Smooth muscle cell (in vitro differentiated cells): ENCODE results near the gene CRB2. TPM values are rescaled to one million over a fixed set of nuclear protein-coding genes. Genes with fewer than 3 reads are reported as not detected.

Source experiments
- DNase-seq: peaks from one replicate; lab custom pipeline; 2025; ENCODE audit not compliant: unreplicated experiment; lab: John Stamatoyannopoulos, UW
- H2AFZ ChIP-seq: fragments of 200-600 bp; sonication (generic); 2 replicates; pipeline ENCODE4 v1.6.0; 2016; ENCODE audit warnings: antibody characterized with exemption, low read depth, mild to moderate bottlenecking
- H3F3A ChIP-seq: fragments of 200-600 bp; sonication (generic); 2 replicates; pipeline ENCODE4 v1.6.0; 2017; ENCODE audit warnings: antibody characterized with exemption, low read depth
- H3K27ac ChIP-seq: fragments of 200-600 bp; sonication (generic); 2 replicates; pipeline ENCODE4 v1.5.1; 2016; ENCODE audit warnings: low read depth, mild to moderate bottlenecking
- H3K27me3 ChIP-seq: fragments of 200-600 bp; sonication (generic); 2 replicates; pipeline ENCODE4 v1.6.1; 2016; ENCODE audit warnings: low read depth, mild to moderate bottlenecking
- H3K36me3 ChIP-seq: fragments of 200-600 bp; sonication (generic); 2 replicates; pipeline ENCODE4 v1.5.1; 2016; ENCODE audit warnings: low read depth
- H3K4me1 ChIP-seq: fragments of 200-600 bp; sonication (generic); 2 replicates; pipeline ENCODE4 v1.5.1; 2016; ENCODE audit warnings: low read depth
- H3K4me2 ChIP-seq: fragments of 200-600 bp; sonication (generic); 2 replicates; pipeline ENCODE4 v1.6.0; 2016; ENCODE audit warnings: mild to moderate bottlenecking
- H3K4me3 ChIP-seq: fragments of 200-600 bp; sonication (generic); 2 replicates; pipeline ENCODE4 v1.5.1; 2016; ENCODE audit warnings: mild to moderate bottlenecking
- H3K79me2 ChIP-seq: fragments of 200-600 bp; sonication (generic); 2 replicates; pipeline ENCODE4 v1.6.0; 2016; ENCODE audit warnings: low read depth, mild to moderate bottlenecking
- H3K9ac ChIP-seq: fragments of 200-600 bp; sonication (generic); 2 replicates; pipeline ENCODE4 v1.6.0; 2016; ENCODE audit warnings: low read depth
- H3K9me3 ChIP-seq: fragments of 200-600 bp; sonication (generic); replicated peaks from 2 replicates; pipeline ENCODE4 v1.5.1; 2016; ENCODE audit warnings: low read depth
- H4K20me1 ChIP-seq: fragments of 200-600 bp; sonication (generic); 2 replicates; pipeline ENCODE4 v1.6.0; 2016; ENCODE audit warnings: low read depth
- WGBS: methylation state at CpG from one replicate; pipeline ENCODE4 v1.1.7; 2016; ENCODE audit warnings: low lambda C conversion rate; 5-methylcytosine and 5-hydroxymethylcytosine counted together
- polyA plus RNA-seq: library from polyadenylated mRNA; unstranded; fragments of >200 nt; fragmentation: Nextera tagmentation; extraction: Ambion mirVana; gene quantifications from 2 replicates; pipeline ENCODE4 v1.2.1, GENCODE V29; 2016
- total RNA-seq: library from RNA; depleted of rRNA; stranded (reverse); fragments of >200 nt; gene quantifications from 2 replicates; pipeline ENCODE4 v1.2.3, GENCODE V29; 2014
- TF ChIP-seq, protein P1 (sequence below): fragments of 200-600 bp; sonication (generic); IDR thresholded peaks from 2 replicates; pipeline ENCODE4 v1.5.1; 2017; ENCODE audit warnings: borderline replicate concordance, mild to moderate bottlenecking, antibody characterized with exemption; ENCODE audit not compliant: insufficient read depth, poor library complexity, severe bottlenecking

Gene CRB2
- total and polyA plus RNA-seq, 2 experiments from 2014 or later: 1.7 to 3.1 TPM

DNA sequence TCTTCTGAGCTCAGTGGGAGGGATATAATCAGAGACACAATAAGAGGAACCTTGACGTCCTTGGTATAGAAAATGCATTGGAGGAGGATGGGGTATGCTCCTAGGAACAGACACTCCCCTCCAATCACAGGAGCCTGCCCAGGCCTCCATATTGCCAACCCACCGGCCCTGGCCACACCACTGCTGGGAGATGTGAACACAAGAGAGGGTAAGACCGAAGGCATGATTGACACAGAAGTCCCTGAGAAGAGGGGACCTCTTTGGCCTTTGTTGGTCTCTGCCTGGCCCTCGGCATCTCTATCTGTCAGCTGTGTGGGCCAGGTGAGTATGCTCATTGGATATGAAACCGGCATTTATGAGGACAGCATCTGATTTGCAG is 62.0 kb downstream of the CRB2 start:
- H3F3A ChIP-seq: no peaks in the 10 kb centered on the region
- no peaks in the 10 kb centered on the region for H3K4me1 ChIP-seq
- no peaks in the 10 kb centered on the region for H3K27me3 ChIP-seq
- H3K4me3 ChIP-seq: no peak overlapping the region
- no peak overlapping the region for H3K4me2 ChIP-seq
- no peak overlapping the region for H3K9ac ChIP-seq
- no peak for DNase-seq
- no peak overlapping the region for H3K27ac ChIP-seq
- H3K36me3 ChIP-seq: no peaks in the 10 kb centered on the region
- no peaks in the 10 kb centered on the region for H3K9me3 ChIP-seq
- H2AFZ ChIP-seq: no peak overlapping the region
- TF ChIP-seq, protein P1, sequence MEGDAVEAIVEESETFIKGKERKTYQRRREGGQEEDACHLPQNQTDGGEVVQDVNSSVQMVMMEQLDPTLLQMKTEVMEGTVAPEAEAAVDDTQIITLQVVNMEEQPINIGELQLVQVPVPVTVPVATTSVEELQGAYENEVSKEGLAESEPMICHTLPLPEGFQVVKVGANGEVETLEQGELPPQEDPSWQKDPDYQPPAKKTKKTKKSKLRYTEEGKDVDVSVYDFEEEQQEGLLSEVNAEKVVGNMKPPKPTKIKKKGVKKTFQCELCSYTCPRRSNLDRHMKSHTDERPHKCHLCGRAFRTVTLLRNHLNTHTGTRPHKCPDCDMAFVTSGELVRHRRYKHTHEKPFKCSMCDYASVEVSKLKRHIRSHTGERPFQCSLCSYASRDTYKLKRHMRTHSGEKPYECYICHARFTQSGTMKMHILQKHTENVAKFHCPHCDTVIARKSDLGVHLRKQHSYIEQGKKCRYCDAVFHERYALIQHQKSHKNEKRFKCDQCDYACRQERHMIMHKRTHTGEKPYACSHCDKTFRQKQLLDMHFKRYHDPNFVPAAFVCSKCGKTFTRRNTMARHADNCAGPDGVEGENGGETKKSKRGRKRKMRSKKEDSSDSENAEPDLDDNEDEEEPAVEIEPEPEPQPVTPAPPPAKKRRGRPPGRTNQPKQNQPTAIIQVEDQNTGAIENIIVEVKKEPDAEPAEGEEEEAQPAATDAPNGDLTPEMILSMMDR: no peak
- no peaks in the 10 kb centered on the region for H3K79me2 ChIP-seq
- 98% methylated on average over 5 of the region's 5 CpGs for WGBS
- no peaks in the 10 kb centered on the region for H4K20me1 ChIP-seq

DNA sequence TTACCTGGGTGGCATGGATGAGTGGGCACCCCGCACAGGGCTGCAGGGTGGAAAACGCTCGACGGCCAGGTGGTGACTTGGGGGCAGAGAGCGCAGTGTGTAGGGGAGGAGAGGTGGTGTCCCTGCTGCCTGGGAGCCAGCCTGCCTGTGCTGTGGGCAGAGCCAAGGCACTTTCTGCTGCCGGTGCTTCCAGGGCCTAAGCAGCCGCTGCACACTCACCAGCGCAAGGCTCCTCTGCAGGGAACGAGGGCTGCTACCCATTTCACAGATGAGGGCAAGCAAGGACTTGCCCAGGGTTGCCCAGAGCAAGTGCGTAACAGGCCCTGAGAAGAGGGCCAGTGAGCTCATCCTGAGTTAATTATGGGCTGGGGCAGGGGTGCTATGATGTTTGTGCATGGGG is 62.5 kb downstream of the CRB2 start:
- H3F3A ChIP-seq: no peaks in the 10 kb centered on the region
- WGBS: 98% methylated on average over 10 of the region's 10 CpGs
- no peaks in the 10 kb centered on the region for H4K20me1 ChIP-seq
- H3K79me2 ChIP-seq: no peaks in the 10 kb centered on the region
- no peaks in the 10 kb centered on the region for H3K9me3 ChIP-seq
- H3K9ac ChIP-seq: no peak overlapping the region
- H3K27ac ChIP-seq: no peak overlapping the region
- H3K4me1 ChIP-seq: no peaks in the 10 kb centered on the region
- H3K27me3 ChIP-seq: no peaks in the 10 kb centered on the region
- H3K4me2 ChIP-seq: no peak overlapping the region
- H3K36me3 ChIP-seq: no peaks in the 10 kb centered on the region
- H2AFZ ChIP-seq: no peak overlapping the region
- TF ChIP-seq, protein P1: no peak
- no peak for DNase-seq
- no peak overlapping the region for H3K4me3 ChIP-seq

DNA sequence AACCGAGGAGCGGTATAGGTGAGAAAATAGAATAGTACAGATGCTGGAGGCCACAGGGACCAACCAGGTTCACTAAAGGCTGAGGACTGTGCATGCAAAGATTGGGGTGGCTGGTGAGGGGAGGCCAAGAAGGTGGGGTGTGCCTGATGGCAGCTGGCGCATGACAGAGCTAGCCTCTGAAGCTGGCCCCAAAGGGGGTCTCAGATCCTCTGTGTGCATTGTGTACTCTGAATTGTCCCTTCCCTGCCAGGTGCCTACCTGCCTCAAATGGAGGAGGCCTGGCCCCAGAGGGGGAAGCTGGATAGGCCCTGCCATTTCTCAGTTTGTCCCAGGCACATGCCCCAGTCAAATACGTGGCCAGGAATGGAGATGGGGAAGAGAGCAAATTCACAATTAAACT is 63.1 kb downstream of the CRB2 start:
- no peaks in the 10 kb centered on the region for H4K20me1 ChIP-seq
- TF ChIP-seq, protein P1: no peak
- no peaks in the 10 kb centered on the region for H3K4me1 ChIP-seq
- no peak overlapping the region for H3K9ac ChIP-seq
- H3K4me2 ChIP-seq: no peak overlapping the region
- H3K27ac ChIP-seq: no peak overlapping the region
- no peaks in the 10 kb centered on the region for H3K9me3 ChIP-seq
- DNase-seq: no peak
- H2AFZ ChIP-seq: no peak overlapping the region
- H3K4me3 ChIP-seq: no peak overlapping the region
- no peaks in the 10 kb centered on the region for H3K27me3 ChIP-seq
- 94% methylated on average over 4 of the region's 4 CpGs for whole genome bisulfite sequencing
- no peaks in the 10 kb centered on the region for H3K36me3 ChIP-seq
- no peaks in the 10 kb centered on the region for H3K79me2 ChIP-seq
- no peaks in the 10 kb centered on the region for H3F3A ChIP-seq

DNA sequence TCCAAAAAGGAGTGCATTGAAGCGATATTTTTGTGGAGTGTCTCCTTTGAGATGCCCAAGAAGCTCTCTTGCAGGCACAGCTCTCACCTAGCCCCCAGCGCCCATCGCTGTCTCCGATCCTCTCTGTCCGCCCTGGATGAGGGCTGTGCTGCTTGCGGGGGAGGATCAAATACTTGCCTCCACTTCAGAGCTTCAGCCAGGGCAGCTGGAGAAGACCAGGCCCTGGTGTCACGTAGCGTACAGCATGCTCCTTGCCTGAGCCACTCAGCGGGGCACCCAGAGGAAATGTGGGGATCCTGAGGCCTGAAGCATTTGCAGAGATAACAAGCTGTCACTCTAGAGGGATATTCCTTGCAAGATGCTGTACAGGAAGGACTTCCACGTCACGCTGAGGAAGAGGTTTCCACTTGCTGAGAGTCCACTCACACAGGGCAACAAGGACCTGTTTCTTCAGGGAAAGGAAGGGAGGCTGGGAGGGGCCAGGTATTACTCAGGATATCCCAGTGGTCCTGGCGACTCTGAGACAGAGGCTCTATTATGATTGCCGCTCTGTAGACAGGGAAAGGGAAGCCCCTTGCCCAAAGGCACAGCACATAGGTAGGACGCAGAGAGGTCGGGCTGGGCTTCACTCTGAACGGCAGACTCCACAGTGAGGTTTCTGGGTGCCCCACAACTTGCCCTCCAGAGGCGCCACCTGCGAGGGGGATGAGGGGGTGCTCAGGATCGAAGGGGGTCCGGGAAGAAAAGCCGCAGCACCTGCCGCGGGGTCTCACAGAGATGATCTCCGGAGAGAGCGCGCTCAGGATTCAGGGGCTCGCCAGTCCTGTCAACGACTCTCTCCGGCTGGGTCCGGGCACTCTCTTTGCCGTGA is 64.0 kb downstream of the CRB2 start:
- TF ChIP-seq, protein P1: no peak
- Histone ChIP-seq H3K79me2 (no peaks in the 10 kb centered on the region), H4K20me1 (no peaks in the 10 kb centered on the region), H3K4me1 (no peaks in the 10 kb centered on the region), H3K36me3 (no peaks in the 10 kb centered on the region), H3K9me3 (no peaks in the 10 kb centered on the region), H3K4me3 (no peak overlapping the region), H3K27ac (no peak overlapping the region), H3K27me3 (no peaks in the 10 kb centered on the region), H3K9ac (no peak overlapping the region), H3K4me2 (no peak overlapping the region), H3F3A (no peaks in the 10 kb centered on the region), H2AFZ (no peak overlapping the region)
- DNase-seq: no peak
- WGBS: 92% methylated on average over 31 of the region's 31 CpGs
